HepG2 (cell line): Measurements from ENCODE around the gene VDAC1. TPM values are rescaled to one million over a fixed set of nuclear protein-coding genes. Genes with fewer than 3 reads are reported as not detected.

ENCODE experiments used
- ATAC-seq: fragments of 200-7000 bp; cut with Tn5 transposase; 3 replicates; pipeline ENCODE4 v1.9.1; 2020; ENCODE audit warnings: mild to moderate bottlenecking, moderate library complexity
- BruUV-seq: library from RNA; stranded (reverse); fragments of 400-500 nt; replicated peaks from 2 replicates; lab custom pipeline; 2021; lab: Mats Ljungman, UMichigan
- CTCF ChIA-PET: fragments of 300-600 bp; formaldehyde crosslinking; extraction: SDS; loops from one replicate; lab custom pipeline; 2021; ENCODE audit warnings: low total read pairs, inconsistent platforms, low intra/inter-chr PET ratio; lab: Yijun Ruan, JAX
- POLR2A ChIA-PET: fragments of 350-600 bp; sonication (Branson Sonifier 250); formaldehyde crosslinking; loops from one replicate; lab custom pipeline; 2020; ENCODE audit warnings: antibody characterized with exemption, inconsistent platforms; lab: Yijun Ruan, JAX
- DNase-seq: peaks from one replicate; pipeline ENCODE4 v3.0.0-alpha.2; 2015; ENCODE audit warnings: low spot score
- FAIRE-seq: peaks from 3 replicates; lab custom pipeline; 2011; peaks lifted over from hg19 to GRCh38; lab: Jason Lieb, UNC
- H2AFZ ChIP-seq: one replicate; pipeline ENCODE4 v1.6.1; 2011; ENCODE audit warnings: low read length, inconsistent platforms
- H3K27ac ChIP-seq: fragments of 300-600 bp; 3 replicates; pipeline ENCODE4 v1.8.0; 2011; ENCODE audit warnings: mixed run types, mild to moderate bottlenecking, mixed read lengths, low read length, inconsistent platforms; ENCODE audit not compliant: insufficient read depth; ENCODE audit errors: extremely low read length
- H3K27me3 ChIP-seq, 2 experiments: fragments of 200-600 bp in 1 of 2; 2 replicates in 1 of 2; 3 replicates in 1 of 2; pipeline versions ENCODE4 v1.6.0 to v1.8.0; 2011; ENCODE audit warnings: low read length in 2 of 2, mild to moderate bottlenecking in 2 of 2, moderate library complexity in 2 of 2, inconsistent platforms in 1 of 2; ENCODE audit not compliant: insufficient read depth in 2 of 2, control insufficient read depth in 1 of 2
- H3K36me3 ChIP-seq, 2 experiments: fragments of 200-600 bp in 1 of 2; replicated peaks in 1 of 2; 2 replicates in 1 of 2; 3 replicates in 1 of 2; pipeline versions ENCODE4 v1.5.1 to v1.8.0; 2011; ENCODE audit warnings: low read length in 2 of 2, inconsistent platforms in 1 of 2; ENCODE audit not compliant: insufficient read depth in 2 of 2, control insufficient read depth in 1 of 2
- H3K4me1 ChIP-seq: 2 replicates; pipeline ENCODE4 v1.5.1; 2012; ENCODE audit warnings: low read length, inconsistent platforms; ENCODE audit not compliant: insufficient read depth
- H3K4me2 ChIP-seq: 2 replicates; pipeline ENCODE4 v1.6.0; 2011; ENCODE audit warnings: low read depth, low read length, inconsistent platforms
- H3K4me3 ChIP-seq, 3 experiments: fragments of 200-600 bp in 1 of 3; sonication (generic), shearing (Covaris generic) in 1 of 3; replicated peaks in 1 of 3; 2 replicates each; pipeline ENCODE4 v1.5.1; 2011 to 2016; ENCODE audit warnings: low read length in 3 of 3, inconsistent platforms in 2 of 3, low read depth in 2 of 3, mild to moderate bottlenecking in 2 of 3, control low read depth in 1 of 3, mixed read lengths in 1 of 3; ENCODE audit not compliant: insufficient read depth in 1 of 3
- H3K79me2 ChIP-seq: one replicate; pipeline ENCODE4 v1.6.1; 2011; ENCODE audit warnings: low read length, inconsistent platforms; ENCODE audit not compliant: insufficient read depth
- H3K9ac ChIP-seq: 2 replicates; pipeline ENCODE4 v1.6.0; 2011; ENCODE audit warnings: mild to moderate bottlenecking, low read depth, low read length, inconsistent platforms; ENCODE audit not compliant: insufficient read depth
- H3K9me3 ChIP-seq: 2 replicates; pipeline ENCODE4 v1.5.1; 2012; ENCODE audit warnings: mild to moderate bottlenecking, low read length
- H4K20me1 ChIP-seq: 2 replicates; pipeline ENCODE4 v1.6.0; 2011; ENCODE audit warnings: inconsistent platforms, mild to moderate bottlenecking, low read length, moderate library complexity; ENCODE audit not compliant: insufficient read depth
- CEBPG ChIP-seq: IDR thresholded peaks from 2 replicates; pipeline ENCODE4 v1.6.1; 2016
- CHD2 ChIP-seq: IDR thresholded peaks from 2 replicates; pipeline ENCODE4 v1.6.1; 2011; ENCODE audit warnings: low read depth, low read length, improper control_type of control experiment
- DMAP1 ChIP-seq: IDR thresholded peaks from 2 replicates; pipeline ENCODE4 v1.6.1; 2016
- ELF1 ChIP-seq: sonication (generic); formaldehyde crosslinking; IDR thresholded peaks from 2 replicates; pipeline ENCODE4 v1.4.0; 2020; ENCODE audit warnings: missing genetic modification reagents
- FOSL2 ChIP-seq: sonication (generic); formaldehyde crosslinking; IDR thresholded peaks from 2 replicates; pipeline ENCODE4 v1.4.0; 2020; ENCODE audit warnings: missing genetic modification reagents
- FOXM1 ChIP-seq: sonication (generic); formaldehyde crosslinking; IDR thresholded peaks from 2 replicates; pipeline ENCODE4 v1.5.0; 2020; ENCODE audit warnings: missing genetic modification reagents
- KLF12 ChIP-seq: sonication (generic); formaldehyde crosslinking; IDR thresholded peaks from 2 replicates; pipeline ENCODE4 v1.4.0; 2020; ENCODE audit warnings: missing genetic modification reagents, borderline replicate concordance
- MED8 ChIP-seq: sonication (generic); formaldehyde crosslinking; IDR thresholded peaks from 2 replicates; pipeline ENCODE4 v1.8.1; 2023; ENCODE audit warnings: mild to moderate bottlenecking, missing genetic modification reagents; ENCODE audit not compliant: insufficient replicate concordance
- PCBP2 ChIP-seq: fragments of 200-400 bp; formaldehyde crosslinking; optimal IDR thresholded peaks from 2 replicates; pipeline ENCODE3; 2018; ENCODE audit warnings: low read length, low read depth; ENCODE audit not compliant: poor library complexity, severe bottlenecking
- POLR2AphosphoS5 ChIP-seq: IDR thresholded peaks from 2 replicates; pipeline ENCODE4 v1.6.1; 2012; ENCODE audit warnings: low read depth, low read length
- STAT5B ChIP-seq: sonication (generic); formaldehyde crosslinking; IDR thresholded peaks from 2 replicates; pipeline ENCODE4 v1.4.0; 2020; ENCODE audit warnings: missing genetic modification reagents
- TRIM24 ChIP-seq: sonication (generic); formaldehyde crosslinking; IDR thresholded peaks from 2 replicates; pipeline ENCODE4 v1.8.0; 2022; ENCODE audit warnings: mild to moderate bottlenecking, missing genetic modification reagents
- ZNF225 ChIP-seq: sonication (generic); formaldehyde crosslinking; IDR thresholded peaks from 2 replicates; pipeline ENCODE4 v1.4.0; 2020; ENCODE audit warnings: mild to moderate bottlenecking, missing genetic modification reagents
- ZNF234 ChIP-seq: sonication (generic); formaldehyde crosslinking; conservative IDR thresholded peaks from 2 replicates; pipeline ENCODE4 v1.5.1; 2020; ENCODE audit warnings: mild to moderate bottlenecking, missing genetic modification reagents
- ZNF556 ChIP-seq: sonication (generic); formaldehyde crosslinking; IDR thresholded peaks from 2 replicates; pipeline ENCODE4 v1.4.0; 2020; ENCODE audit warnings: mild to moderate bottlenecking, missing genetic modification reagents, borderline replicate concordance
- ZNF800 ChIP-seq: sonication (generic); formaldehyde crosslinking; IDR thresholded peaks from 2 replicates; pipeline ENCODE4 v1.4.0; 2020; ENCODE audit warnings: missing genetic modification reagents
- WGBS: methylation state at CpG from one replicate; pipeline ENCODE4 v1.1.6; 2017; ENCODE audit warnings: low lambda C conversion rate; 5-methylcytosine and 5-hydroxymethylcytosine counted together
- in situ Hi-C: cut with HindIII; loops from 2 replicates; pipeline ENCODE4 v1.10.0; 2017; ENCODE audit warnings: low pct_unique_long_range_greater_than_20kb; ENCODE audit not compliant: extremely low pct_ligation_motif_present
- intact Hi-C: fragments of 100-400 bp; cut with micrococcal nuclease; formaldehyde crosslinking; loops from one replicate; pipeline ENCODE4 v1.10.0; 2022; ENCODE audit not compliant: unreplicated experiment
- polyA plus RNA-seq, 8 experiments: library from polyadenylated mRNA; depleted of rRNA in 3 of 8; stranded (reverse) in 7 of 8; unstranded in 1 of 8; fragments of >200 nt; fragmentation: Illumina TruSeq in 4 of 8; extraction: Trizol in 4 of 8; gene quantifications; 2 replicates each; pipeline versions ENCODE4 v1.2.1 to v1.2.3, GENCODE V29; 2011 to 2016; ENCODE audit warnings: low read depth in 4 of 8, missing spikeins in 1 of 8, mixed read lengths in 1 of 8; ENCODE audit not compliant: insufficient read depth in 1 of 8
- total RNA-seq, 5 experiments: library from RNA; depleted of rRNA; stranded (reverse); fragments of >200 nt; fragmentation: Illumina TruSeq; extraction: Trizol; gene quantifications; 2 replicates each; pipeline ENCODE4 v1.2.3, GENCODE V29; 2016; ENCODE audit warnings: low read depth in 1 of 5
- TF ChIP-seq, protein P1 (sequence below): sonication (generic); formaldehyde crosslinking; IDR thresholded peaks from 2 replicates; pipeline ENCODE4 v1.5.0; 2020; ENCODE audit warnings: mild to moderate bottlenecking, missing genetic modification reagents
- TF ChIP-seq, protein P2 (sequence below): IDR thresholded peaks from 2 replicates; pipeline ENCODE4 v1.6.1; 2012; ENCODE audit warnings: low read length, improper control_type of control experiment

Gene VDAC1
- total and polyA plus RNA-seq, 2 of the 13 experiments (the other 11 are each of a cell fraction or from before 2014, with no cell fraction given) = 112 to 380 TPM

- no peak for TF ChIP-seq ZNF800 (CRISPR knock-in tag)
- no peak for TF ChIP-seq CHD2
- TF ChIP-seq ELF1 = no peak
- TF ChIP-seq STAT5B (CRISPR knock-in tag) = no peak
- no peak for TF ChIP-seq PCBP2
- TF ChIP-seq, all 625 proteins: peak for 0
These were observed 71.0 kb downstream of the VDAC1 start (continued) for GRCh38 chr5:133933670-133934295.

GRCh38 chr5:133933169-133933509 is 71.6 kb downstream of the VDAC1 start:
- peaks cover 7 to 44% of the 10 kb centered on the region in 2 experiments; a peak in 4 of 5 replicates for H3K27me3 ChIP-seq
- H3K36me3 ChIP-seq = no peaks in the 10 kb centered on the region
- no peak overlapping the region for H3K9ac ChIP-seq
- no TSS peak for BruUV-seq
- WGBS = 100% methylated on average over 1 of the region's 3 CpGs
- FAIRE-seq (no peak), DNase-seq (no peak), ATAC-seq (no peak)
- POLR2A ChIA-PET = no interaction called here
- CTCF ChIA-PET = no interaction called here
- H4K20me1 ChIP-seq = no peaks in the 10 kb centered on the region
- no peak overlapping the region for H2AFZ ChIP-seq
- H3K4me1 ChIP-seq = peaks cover 2% of the 10 kb centered on the region
- intact Hi-C loops (no loop called here), in situ Hi-C loops (no loop called here)
- H3K79me2 ChIP-seq = no peaks in the 10 kb centered on the region
- H3K9me3 ChIP-seq = no peaks in the 10 kb centered on the region
- no peak overlapping the region for H3K4me2 ChIP-seq
- H3K4me3 ChIP-seq = no peak overlapping the region
- no peak overlapping the region for H3K27ac ChIP-seq
- TF ChIP-seq ZNF556 (CRISPR knock-in tag) = no peak
- TF ChIP-seq MED8 (CRISPR knock-in tag) = no peak
- no peak for TF ChIP-seq ZNF234
- TF ChIP-seq POLR2AphosphoS5 = no peak
- no peak for TF ChIP-seq KLF12 (CRISPR knock-in tag)
- TF ChIP-seq TRIM24 (CRISPR knock-in tag) = no peak
- TF ChIP-seq DMAP1 = no peak
- TF ChIP-seq, protein P1, sequence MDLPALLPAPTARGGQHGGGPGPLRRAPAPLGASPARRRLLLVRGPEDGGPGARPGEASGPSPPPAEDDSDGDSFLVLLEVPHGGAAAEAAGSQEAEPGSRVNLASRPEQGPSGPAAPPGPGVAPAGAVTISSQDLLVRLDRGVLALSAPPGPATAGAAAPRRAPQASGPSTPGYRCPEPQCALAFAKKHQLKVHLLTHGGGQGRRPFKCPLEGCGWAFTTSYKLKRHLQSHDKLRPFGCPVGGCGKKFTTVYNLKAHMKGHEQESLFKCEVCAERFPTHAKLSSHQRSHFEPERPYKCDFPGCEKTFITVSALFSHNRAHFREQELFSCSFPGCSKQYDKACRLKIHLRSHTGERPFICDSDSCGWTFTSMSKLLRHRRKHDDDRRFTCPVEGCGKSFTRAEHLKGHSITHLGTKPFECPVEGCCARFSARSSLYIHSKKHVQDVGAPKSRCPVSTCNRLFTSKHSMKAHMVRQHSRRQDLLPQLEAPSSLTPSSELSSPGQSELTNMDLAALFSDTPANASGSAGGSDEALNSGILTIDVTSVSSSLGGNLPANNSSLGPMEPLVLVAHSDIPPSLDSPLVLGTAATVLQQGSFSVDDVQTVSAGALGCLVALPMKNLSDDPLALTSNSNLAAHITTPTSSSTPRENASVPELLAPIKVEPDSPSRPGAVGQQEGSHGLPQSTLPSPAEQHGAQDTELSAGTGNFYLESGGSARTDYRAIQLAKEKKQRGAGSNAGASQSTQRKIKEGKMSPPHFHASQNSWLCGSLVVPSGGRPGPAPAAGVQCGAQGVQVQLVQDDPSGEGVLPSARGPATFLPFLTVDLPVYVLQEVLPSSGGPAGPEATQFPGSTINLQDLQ = no peak
- TF ChIP-seq FOSL2 (CRISPR knock-in tag) = no peak
- no peak for TF ChIP-seq ZNF225 (CRISPR knock-in tag)
- TF ChIP-seq, protein P2, sequence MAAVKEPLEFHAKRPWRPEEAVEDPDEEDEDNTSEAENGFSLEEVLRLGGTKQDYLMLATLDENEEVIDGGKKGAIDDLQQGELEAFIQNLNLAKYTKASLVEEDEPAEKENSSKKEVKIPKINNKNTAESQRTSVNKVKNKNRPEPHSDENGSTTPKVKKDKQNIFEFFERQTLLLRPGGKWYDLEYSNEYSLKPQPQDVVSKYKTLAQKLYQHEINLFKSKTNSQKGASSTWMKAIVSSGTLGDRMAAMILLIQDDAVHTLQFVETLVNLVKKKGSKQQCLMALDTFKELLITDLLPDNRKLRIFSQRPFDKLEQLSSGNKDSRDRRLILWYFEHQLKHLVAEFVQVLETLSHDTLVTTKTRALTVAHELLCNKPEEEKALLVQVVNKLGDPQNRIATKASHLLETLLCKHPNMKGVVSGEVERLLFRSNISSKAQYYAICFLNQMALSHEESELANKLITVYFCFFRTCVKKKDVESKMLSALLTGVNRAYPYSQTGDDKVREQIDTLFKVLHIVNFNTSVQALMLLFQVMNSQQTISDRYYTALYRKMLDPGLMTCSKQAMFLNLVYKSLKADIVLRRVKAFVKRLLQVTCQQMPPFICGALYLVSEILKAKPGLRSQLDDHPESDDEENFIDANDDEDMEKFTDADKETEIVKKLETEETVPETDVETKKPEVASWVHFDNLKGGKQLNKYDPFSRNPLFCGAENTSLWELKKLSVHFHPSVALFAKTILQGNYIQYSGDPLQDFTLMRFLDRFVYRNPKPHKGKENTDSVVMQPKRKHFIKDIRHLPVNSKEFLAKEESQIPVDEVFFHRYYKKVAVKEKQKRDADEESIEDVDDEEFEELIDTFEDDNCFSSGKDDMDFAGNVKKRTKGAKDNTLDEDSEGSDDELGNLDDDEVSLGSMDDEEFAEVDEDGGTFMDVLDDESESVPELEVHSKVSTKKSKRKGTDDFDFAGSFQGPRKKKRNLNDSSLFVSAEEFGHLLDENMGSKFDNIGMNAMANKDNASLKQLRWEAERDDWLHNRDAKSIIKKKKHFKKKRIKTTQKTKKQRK = no peak
- no peak for TF ChIP-seq CEBPG (CRISPR knock-in tag)
- no peak for TF ChIP-seq FOXM1 (CRISPR knock-in tag)
